GM19023 (cell line): ENCODE data around the gene SLC2A8.

Experiments used
- ATAC-seq: cut with Tn5 transposase; IDR thresholded peaks from one replicate; pipeline ENCODE4 v1.9.1; 2021; ENCODE audit warnings: mild to moderate bottlenecking, moderate library complexity; ENCODE audit not compliant: unreplicated experiment

The SLC2A8 gene

DNA sequence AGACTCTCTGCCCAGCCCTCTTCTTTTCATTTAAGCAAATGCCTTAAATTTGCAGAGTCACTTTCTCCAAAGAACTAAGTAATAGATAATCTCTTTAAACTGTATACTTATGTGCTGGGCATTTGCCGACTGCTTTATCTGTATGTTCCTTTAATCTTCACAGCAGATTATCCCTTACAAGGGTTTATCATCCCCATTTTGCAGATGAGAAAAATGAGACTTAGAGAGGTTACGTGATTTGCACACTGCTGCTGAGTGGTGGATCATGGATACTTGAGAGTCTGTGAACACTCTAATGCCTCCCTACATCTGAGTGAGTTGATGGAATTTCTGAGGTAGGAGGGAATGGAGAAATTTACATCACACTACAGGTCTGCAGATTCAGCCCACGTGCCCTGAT lies 31.4 kb downstream of the SLC2A8 start:
- ATAC-seq = no peak

DNA sequence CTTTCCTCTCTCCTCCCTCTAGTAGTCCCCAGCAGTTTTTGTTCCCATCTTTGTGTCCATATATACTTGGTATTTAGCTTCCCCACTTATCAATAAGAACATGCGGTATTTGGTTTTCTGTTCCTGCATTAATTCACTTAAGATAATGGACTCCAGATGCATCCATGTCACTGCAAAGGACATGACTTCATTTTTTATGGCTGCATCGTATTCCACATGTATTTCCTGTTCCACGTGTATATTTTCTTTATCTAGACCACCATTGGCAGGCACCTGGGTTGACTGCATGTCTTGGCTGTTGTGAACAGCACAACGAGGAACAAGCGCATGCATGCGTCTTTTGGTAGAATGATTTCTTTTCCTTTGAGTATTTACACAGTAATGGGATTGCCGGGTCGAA lies 33.4 kb downstream of the SLC2A8 start:
- ATAC-seq = no peak

DNA sequence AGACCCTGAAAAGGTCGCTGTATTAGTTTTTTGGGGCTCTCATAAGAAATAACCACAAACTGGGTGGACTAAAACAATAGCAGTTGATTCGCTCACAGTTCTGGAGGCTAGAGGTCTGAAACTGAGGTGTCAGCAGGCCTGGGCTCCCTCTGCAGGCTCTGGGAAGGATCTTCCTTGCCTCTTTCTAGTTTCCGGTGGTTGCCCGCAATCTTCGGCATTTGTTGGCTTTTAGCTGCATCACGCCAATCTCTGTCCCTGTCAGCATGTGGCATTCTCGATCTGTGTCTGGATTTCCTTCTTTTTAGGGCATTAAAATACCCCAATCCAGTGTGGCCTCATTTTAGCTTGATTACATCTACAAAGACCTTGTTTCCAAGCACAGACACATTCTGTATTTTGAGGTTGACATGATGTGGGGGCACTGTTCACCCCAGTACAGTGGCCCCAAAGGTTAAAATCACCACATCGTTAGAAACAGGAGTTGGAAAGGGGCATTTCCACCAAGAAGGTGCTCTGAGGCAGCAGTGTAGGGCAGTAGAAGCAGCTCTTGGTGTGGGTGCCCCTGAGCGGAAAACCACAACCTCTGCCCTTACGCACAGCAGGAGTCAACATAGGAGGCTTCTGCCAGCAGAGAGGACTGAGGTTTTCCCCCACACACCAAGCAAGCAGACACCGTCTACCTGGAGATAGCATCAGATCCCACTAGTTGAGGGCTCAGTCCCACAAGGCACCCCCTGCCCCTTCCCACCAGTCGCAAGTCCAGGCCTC lies 40.7 kb downstream of the SLC2A8 start:
- no peak for ATAC-seq

DNA sequence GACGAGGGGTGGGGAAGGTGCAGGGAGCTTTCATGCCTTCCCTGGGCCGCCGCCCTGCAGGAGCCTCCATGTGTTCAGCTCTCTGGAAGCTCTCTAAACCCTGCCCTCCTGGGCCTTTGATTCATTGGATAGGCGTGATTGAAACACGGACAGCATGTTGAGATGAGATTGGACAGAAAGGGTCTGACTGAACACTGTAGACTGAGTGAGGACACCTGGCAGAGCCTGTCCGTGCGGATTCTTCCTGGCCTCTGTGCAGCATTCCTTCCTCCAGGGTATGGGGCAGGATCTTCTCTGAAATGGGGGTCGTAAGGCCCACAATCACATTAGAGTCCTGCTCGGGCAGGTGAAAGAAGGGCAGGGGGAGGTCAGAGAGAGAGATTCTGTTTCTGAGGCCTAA lies 41.4 kb downstream of the SLC2A8 start:
- no peak for ATAC-seq

DNA sequence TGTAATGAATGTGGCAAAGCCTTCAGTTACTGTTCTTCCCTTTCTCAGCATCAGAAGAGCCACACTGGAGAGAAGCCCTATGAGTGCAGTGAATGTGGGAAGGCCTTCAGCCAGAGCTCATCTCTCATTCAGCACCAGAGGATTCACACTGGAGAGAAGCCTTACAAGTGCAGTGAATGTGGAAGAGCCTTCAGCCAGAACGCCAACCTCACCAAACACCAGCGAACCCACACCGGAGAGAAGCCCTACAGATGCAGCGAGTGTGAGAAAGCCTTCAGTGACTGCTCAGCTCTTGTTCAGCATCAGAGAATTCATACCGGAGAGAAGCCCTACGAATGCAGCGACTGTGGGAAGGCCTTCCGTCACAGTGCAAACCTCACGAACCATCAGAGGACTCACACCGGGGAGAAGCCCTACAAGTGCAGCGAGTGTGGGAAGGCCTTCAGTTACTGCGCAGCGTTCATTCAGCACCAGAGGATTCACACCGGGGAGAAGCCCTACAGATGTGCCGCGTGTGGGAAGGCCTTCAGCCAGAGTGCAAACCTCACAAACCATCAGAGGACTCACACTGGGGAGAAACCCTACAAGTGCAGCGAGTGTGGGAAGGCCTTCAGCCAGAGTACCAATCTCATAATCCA lies 47.4 kb downstream of the SLC2A8 start:
- ATAC-seq = no peak

DNA sequence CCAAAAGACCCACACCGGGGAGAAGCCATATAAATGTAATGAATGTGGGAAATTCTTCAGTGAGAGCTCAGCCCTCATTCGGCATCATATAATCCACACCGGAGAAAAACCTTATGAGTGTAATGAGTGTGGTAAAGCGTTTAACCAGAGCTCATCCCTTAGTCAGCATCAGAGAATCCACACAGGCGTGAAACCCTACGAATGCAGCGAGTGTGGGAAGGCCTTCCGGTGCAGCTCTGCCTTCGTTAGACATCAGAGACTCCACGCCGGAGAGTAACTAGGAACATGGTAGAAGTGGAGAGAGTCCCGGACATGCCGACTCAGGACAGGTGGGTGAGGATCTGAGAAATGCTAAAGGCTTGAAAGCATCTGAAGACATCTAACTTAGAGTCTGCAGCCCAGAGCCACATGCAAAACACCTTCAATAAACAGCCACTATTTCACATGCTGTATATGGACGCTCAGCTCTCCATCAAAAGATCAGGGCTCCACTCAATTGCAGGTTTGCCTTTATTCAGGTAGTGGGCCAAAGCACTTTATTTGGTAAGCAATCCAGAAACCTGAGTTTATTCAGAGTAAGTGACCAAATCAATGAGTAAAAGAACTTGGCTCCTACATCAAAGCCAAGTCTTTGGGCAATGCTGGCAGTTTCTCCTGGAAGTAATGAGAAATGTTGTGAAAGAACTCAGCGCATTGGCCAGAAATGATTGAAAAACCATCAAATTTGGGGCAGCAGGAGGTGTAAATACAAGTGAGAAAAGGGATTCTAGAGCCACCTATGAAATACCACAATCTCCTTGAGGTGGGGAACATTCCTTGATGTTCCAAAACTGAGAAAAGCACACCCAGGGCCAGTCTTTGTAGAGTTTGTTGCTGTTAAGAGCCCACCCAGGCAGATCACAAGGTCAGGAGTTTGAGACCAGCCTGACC lies 48.2 kb downstream of the SLC2A8 start:
- ATAC-seq = no peak

DNA sequence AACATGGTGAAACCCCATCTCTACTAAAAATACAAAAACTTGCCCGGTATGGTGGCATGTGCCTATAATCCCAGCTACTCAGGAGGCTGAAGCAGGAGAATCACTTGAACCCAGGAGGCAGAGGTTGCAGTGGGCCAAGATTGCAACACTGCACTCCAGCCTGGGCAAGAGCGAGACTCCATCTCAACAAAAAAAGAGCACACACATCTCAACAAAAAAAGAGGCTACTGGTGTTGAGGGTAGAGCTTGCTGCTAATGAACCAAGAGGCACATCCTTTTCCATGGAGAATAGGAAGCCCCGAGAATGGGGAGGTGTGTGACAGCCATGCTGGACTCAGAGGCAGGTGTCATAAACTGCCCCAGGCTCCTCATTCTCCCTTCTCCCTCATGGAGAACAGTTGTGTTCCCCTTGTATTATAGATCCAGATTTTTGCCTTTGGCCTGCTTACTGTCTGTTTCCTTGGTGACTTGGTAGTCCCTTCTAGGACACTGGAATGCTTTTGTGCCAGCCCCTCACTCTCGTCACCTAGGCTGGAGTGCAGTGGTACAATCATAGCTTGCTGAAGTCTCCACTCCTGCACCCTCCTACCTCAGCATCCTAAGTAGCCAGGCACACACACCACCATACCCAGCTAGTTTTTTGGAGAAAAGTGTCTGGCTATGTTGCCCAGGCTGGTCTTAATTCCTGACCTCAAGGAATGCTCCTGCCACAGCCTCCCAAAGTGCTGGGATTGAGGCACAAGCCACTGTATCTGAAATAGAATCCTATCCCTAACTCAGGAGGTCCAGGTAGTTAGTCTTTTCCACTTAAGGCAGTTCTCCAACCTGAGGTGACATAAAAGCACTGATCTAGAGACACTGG lies 49.1 kb downstream of the SLC2A8 start:
- no peak for ATAC-seq

DNA sequence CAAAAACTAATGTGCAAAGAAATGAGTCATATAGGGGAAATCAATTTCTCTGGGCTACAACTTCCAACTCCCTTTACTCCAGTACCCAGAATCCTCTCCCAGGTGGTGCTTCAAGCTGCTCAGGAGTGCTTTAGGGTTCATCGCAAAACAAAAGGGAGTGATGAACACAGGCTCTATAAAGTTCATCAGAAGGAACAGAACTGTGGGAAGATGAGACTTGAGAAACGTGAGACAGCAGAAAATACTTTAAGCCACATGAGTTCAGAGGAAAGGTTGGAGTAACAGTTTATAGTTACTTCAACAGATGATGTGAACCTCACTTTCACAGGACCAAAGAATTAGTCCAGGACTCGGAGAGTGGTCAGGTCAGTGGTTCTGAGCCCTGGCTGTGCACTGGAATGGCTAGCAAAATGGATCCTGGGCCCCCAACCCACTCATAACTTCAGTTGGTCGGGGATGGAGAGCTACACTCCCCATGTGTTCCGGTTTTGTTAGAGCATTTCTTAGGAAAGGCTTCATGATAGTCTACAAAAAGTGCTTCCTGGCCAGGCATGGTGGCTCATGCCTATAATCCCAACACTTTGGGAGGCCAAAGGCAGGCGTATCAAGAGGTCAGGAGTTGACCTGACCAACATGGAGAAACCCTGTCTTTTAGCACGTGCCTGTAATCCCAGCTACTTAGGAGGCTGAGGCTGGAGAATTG lies 49.9 kb downstream of the SLC2A8 start:
- no peak for ATAC-seq

DNA sequence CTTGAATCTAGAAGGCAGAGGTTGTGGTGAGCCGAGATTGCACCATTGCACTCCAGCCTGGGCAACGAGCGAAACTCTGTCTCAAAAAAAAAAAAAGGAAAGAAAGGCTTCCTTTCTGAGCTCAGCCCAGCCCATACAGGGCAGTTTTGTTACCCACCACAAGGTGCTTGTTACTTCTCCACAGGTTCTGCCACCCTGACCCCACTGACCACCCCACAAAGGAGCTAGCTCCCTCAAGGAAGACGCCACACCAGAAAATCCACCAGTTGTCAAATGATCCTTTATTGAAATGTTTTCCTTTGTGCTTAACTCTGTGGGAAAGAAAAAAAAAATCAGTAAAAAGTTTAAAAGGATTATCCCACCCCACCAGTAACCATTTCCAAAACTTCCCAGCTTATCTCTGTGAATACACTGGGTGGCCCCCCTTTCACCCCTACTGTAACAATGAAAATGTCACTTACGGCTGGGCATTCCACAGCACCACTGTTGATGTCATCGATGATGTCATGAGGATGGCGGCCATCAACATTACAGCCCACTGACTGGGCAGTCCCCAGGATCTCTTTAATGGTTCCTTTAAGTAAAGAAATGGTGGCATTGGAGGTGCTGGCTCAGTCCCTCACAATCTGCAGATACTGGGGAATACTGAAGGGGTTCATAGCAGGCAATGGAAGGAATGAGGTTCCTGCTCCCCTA lies 50.6 kb downstream of the SLC2A8 start:
- ATAC-seq = no peak

DNA sequence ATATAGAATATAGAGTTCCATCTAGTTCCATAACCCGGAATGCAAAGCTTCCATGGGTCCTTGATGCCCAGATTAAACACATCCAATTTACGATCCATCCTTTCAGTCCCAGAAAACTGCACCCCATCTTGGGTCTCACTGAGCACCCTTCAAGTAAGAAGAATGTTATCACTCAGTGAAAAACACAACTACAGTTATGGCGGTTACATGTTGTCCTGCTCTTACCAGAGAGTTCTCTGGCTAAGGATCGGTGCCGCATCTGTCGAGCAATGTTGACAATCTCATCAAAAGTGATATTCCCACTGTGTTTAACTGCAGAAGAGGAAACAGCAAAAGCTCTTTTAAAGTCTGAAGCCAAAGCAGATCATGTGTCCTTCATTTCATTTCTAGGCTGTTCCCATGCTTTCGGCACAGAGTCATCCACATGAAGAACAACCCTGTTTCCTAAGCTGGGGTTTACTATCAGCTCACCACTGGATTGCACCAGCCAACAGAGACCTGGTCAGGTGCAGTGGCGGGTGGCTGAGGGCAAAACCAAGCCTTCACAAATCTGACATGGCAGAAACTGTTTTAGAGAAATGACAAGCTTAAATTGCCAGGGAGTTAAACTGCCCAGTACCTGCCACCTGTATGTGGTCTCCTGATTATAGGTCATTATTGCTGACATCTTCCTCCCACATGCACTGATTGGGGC lies 51.3 kb downstream of the SLC2A8 start:
- no peak for ATAC-seq

DNA sequence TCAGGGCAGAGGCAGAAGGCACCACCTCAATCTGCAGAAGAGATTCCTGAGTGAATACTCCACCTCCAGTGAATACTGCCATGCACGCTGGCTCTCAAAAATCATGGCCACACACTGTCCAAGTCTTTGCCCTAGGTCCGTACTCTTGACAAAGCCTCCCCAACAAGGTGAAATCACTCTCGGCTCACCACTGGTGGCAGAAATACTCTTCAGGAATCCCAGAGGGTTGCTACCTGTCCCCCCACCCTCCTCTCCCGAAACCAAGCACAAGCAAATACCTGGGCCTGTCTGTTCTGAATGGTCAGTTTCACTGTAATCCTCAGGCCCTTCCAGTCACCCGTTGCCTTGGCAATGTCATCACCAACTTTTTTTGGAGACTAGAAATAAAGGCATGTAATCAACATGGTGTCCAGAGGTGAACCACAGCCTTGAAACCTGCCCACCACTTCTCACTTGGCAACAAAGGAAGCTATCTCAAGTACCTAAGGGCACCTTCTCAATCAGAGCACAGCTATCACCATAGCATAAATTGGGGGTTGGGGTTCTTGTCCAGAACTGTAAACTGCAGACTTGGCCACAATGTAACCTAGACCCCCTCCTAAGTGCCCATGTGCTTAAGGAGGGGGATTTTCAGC lies 52.5 kb downstream of the SLC2A8 start:
- no peak for ATAC-seq

DNA sequence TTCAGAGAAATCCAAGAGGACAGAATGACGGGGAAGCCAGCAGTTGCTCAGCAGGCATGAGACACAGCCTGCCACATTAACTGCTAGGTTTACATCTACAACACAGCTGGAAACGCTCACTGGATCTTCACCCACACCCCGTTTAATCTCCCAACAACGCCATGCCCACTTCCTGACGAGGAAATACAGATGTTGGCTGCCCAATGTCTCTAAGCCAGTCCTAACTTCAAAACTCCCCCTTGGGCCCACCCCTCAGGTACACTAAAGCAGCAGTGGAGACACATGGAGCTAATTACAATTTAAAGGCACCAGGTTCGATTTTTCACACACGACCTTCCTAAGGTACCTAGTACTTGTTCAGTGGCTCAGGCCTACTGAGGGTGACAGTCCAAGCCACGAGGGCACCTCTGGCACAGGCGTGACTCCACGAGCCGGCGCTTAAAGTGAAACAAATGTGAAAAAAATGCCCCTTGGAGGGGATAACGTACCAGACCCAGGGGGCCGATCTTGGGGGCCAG lies 53.3 kb downstream of the SLC2A8 start:
- ATAC-seq = no peak

DNA sequence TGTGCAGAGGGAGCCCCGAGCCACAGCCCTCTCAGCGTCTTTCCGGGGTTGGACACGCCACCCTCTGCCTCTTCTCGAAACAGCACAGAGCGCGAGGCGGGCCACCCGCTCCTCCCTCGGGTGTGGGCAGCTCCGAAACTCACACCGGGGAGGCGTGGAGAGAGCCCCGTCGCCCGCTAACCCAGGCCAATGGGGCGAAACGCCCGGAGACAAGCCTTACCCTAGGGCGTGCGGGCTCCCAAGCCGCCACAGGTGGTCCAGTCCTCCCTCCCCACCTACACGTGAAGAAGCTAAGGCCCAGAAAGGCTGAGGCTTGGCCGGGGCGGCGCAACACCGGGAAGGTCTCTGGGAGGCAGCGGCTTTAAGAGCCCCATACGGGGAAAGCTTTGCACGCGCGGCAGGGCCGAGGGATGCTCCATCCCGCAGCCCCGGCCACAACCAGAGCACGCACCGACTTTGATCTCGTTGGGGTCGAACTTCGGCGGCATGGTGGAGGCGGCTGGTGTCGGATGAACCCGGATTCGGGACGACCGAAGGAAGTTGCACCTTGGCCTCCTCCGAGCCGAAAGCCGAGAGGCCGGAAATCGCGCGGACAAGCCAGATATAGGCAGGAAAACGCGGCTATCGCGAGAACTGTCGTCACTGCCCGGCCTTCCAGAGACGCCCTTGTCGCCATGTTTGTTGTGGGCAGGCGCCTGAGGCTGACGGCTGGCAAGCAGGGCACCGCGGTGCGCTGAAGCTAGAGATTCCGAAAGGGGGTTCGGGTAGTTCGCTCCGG lies 54.0 kb downstream of the SLC2A8 start, which contains the start of the genes LRSAM1 and RPL12:
TSS of gene LRSAM1 (plus strand) at position 681 of the 778 bp plus-strand sequence. CDS start 3,018 bp downstream, outside the sequence.
TSS of gene RPL12 (minus strand) at position 577 of the 778 bp plus-strand sequence. CDS start at position 488, 89 bp downstream.
- peak; percentile 63 for ATAC-seq

DNA sequence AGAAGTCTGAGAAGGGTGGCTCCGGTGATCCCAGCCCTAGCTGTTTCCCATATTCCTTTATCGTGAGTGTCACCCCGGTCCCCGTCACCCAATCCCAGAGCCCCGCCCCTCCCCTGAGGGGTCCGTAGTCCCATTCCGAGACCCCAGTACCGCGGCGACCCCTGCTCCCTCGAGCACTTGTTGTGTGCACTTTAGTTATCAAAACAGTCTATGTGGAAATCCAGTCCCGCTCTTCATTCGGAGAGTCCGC lies 54.6 kb downstream of the SLC2A8 start:
- ATAC-seq = peak; percentile 20

DNA sequence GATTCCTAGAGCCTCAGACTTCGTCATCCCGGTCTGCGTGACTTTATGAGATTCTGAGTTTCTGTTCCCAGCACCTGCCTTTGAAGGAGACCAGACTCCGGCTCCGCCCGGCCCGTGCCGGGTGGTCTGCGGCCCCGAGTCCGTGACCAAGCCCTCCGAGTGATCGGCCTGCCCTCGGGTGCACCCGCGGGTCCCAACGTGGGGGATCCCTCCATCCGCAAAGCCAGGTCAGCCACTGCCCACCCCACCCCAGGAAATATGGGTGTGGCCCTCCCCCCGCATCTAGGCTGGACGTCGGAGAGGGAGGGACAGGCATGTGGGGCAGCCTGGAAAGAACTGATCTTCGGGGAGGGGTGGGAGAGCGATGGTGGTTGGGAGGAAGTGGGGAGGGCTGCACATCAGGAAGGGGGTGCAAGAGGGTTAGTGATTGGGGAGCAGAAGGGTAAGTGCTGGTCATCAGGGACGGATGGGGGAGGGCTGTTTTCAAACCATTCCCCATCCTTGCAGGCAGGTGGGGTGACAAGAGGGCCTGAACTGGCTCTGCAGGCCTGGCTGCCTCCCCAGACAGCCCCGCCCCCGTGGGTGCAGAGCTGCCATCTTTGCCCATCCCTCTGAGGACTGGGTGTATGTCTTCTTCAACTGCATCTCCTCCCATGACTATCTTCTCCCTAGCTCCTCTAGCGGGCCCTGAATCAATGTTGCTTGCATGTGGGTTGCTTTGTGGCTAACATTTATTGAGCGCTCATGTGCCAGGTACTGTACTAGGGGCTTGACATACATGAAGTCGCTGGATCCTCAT lies 55.1 kb downstream of the SLC2A8 start:
- peak; percentile 5 for ATAC-seq

DNA sequence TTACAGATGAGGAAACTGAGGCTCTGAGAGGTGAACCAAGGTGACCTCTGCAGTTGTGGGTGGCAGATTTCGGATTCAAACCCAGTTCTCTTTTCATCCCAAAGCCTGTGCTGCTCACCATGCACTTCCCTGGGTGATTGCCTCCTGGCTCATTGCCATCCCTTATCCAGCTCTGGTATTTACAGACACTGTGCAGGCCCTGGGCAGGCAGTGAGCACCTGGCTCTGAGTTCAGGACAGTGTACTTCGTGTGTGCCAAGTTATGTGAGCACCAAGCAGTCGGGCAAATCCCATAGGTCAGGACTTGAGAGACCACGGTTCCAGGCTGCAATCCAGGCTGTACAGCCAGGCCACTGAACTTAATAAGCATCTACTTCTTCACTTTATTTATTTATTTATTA lies 55.7 kb downstream of the SLC2A8 start:
- no peak for ATAC-seq
